Fibroblast of lung (primary cell): ENCODE measurements around the gene BBOF1.

Experiments used
- EZH2 ChIP-seq: IDR thresholded peaks from 2 replicates; pipeline ENCODE4 v1.5.1; 2012; ENCODE audit warnings: low read length, control low read depth, mild to moderate bottlenecking; ENCODE audit errors: missing control alignments
- TF ChIP-seq, protein P1 (sequence below), 2 donors: IDR thresholded peaks in 1 of 2; conservative IDR thresholded peaks in 1 of 2; 1 replicate in 1 of 2; 2 replicates in 1 of 2; pipeline ENCODE4 v1.5.1; 2011 to 2012; ENCODE audit warnings: low read length in 2 of 2, control low read depth in 1 of 2, inconsistent platforms in 1 of 2, low read depth in 1 of 2, mild to moderate bottlenecking in 1 of 2

- TF ChIP-seq EZH2: no peak
- TF ChIP-seq, protein P1, sequence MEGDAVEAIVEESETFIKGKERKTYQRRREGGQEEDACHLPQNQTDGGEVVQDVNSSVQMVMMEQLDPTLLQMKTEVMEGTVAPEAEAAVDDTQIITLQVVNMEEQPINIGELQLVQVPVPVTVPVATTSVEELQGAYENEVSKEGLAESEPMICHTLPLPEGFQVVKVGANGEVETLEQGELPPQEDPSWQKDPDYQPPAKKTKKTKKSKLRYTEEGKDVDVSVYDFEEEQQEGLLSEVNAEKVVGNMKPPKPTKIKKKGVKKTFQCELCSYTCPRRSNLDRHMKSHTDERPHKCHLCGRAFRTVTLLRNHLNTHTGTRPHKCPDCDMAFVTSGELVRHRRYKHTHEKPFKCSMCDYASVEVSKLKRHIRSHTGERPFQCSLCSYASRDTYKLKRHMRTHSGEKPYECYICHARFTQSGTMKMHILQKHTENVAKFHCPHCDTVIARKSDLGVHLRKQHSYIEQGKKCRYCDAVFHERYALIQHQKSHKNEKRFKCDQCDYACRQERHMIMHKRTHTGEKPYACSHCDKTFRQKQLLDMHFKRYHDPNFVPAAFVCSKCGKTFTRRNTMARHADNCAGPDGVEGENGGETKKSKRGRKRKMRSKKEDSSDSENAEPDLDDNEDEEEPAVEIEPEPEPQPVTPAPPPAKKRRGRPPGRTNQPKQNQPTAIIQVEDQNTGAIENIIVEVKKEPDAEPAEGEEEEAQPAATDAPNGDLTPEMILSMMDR (conservative IDR thresholded peaks at IDR 0.05 in 1 of 2, IDR thresholded peaks at IDR 0.05 in 1 of 2; ENCODE audit: low read depth in 1 of 2, low read length in 2 of 2): no peak
These were observed 66.7 kb downstream of the BBOF1 start for GRCh38 chr14:74085828-74086227.
